Superior temporal gyrus (tissue), 1 donor: ENCODE results near the gene TMEM245.

ENCODE experiments used
- DNase-seq: peaks from one replicate; pipeline ENCODE4 v3.0.0-alpha.2; 2016; ENCODE audit errors: extremely low spot score

Gene TMEM245

DNA sequence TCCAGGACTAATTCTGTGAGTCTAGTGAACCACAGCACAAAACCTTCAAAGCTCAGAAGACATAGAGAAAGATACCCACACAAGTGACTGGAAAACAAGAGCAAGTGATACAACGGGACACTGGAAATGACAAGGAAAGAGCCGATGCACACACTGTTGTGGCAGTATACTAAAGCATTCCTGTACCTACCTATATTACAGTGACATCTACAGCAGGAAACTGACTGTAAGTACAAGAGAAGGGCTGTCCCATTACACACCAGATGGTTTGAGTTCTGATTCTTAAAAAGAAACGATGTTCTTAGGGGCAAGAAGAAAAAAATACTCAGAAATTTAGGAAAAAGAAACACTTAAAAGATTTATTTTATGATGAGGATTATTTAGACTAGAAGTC is 18.5 kb downstream of the TMEM245 start:
- DNase-seq, result no peak

DNA sequence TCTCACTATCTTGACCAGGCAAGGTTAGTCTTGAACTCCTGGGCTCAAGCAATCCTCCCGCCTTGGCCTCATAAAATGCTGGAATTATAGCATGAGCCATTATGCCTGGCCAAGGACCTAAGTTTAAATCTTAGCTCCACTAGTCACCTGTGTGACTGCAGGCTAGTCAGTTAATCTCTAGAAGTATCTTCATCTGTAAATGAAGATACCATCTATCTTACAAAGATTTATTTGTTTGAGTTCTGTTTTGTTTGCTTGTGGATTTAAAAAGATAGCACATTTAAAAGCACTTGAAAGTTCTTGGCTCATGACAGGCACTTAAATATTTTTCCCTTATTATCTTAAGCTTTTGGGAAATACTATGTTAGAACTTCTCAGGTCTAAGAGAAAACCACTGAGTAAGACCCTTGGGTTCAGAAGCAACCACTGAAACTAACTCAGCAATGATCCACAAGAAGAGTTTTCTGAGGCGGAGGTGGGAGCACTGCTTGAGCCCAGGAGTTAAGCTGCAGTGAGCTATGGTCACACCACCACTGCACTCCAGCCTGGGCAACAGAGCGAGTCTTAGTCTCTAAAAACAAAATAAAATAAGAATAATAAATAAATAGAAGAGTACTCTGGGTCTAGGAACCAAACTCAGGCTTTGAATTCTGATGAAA is 19.1 kb downstream of the TMEM245 start:
- DNase-seq, result no peak

DNA sequence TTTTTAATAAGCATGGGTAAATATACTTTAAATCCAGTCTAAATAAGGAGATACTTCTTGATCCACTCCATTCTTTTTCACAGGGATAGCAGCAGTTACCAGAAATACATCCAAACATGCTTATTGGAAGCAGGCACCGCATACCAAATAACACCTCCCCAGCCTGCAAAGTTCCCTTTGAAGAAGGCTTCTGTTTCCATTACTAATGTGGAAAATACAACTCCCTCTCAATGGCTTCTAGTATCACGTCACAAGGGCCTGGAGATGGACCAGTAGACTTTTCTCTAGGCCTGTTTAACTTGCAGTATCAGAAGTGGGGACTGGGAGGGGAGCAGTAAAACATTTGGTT is 20.8 kb downstream of the TMEM245 start:
- DNase-seq, result peak; percentile 63

DNA sequence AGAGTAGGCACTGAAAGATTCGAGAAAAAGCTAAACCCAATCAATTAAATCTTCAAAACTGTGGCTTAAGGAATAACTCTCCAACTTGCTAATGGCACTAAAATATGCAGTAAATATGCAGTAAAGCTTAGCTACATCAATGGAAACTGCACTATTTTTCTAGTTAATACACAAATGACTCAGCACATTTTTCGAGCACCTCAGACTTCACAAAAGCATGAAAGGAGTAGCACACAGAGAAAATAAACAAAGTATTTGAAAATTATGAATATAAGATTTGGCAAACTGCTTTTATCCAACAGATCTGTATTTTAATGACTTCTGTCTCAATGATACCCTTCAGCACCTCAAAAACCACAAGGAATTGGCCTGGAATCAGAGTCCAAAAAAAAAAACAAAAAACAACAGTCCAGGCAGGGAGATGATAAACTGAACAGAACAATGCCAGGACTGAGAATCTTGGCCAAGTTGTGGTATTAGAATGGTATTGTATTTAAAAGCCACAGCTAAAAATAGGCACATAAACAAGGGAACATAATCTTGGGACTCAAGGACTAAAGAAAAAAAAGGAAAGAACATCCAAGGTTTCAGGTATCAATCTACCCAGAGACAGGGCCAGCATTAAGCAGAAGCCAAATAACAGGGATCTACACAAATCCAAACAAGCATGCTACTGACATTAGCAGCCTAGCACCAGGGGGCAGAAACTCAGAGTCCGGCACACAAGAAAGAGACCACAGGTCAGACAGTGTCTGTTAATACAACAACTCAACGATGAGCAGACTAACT is 21.4 kb downstream of the TMEM245 start:
- DNase-seq, result peak; percentile 70

DNA sequence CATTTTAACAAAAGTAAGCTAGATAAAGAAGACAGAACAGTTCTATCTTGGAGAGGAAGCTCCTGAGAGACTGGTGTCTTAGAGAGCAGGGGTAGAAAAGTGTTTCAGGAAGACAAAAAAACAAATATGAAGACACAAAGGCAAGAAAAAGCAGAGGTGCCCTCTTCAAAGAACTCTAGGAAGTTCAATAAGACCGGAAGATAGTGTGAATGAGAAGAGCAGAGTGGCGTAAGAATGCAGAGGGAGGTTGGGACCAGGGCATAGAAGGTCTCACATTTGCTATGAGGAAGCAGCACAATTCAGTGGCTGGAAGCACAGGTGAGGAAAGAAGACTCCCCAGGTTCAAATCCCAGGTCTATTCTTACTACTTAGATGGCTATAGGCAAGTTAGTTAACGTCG is 22.6 kb downstream of the TMEM245 start:
- no peak for DNase-seq

DNA sequence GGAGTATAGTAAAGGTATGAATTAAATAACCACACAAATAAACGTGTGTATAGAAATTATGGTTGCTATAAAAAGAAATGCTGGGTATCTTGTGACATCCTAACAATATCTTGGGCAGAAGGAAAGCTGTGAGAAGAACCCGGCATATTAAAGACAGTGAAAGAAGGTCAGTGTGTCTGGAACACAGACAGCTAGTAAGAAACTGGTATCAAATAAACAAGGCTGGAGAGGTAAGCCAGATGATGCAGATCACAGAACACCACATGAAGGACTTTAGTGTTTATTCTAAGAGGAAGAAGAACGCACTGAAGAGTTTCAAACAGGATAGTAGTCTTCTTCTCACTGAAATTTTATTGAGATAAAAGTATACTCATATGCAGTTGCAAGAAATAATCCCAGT is 24.4 kb downstream of the TMEM245 start:
- no peak for DNase-seq

GRCh38 chr9:109094268-109094667 is 25.5 kb downstream of the TMEM245 start:
- no peak for DNase-seq

- no peak for DNase-seq
These were observed 27.2 kb downstream of the TMEM245 start for GRCh38 chr9:109092587-109092986.

DNA sequence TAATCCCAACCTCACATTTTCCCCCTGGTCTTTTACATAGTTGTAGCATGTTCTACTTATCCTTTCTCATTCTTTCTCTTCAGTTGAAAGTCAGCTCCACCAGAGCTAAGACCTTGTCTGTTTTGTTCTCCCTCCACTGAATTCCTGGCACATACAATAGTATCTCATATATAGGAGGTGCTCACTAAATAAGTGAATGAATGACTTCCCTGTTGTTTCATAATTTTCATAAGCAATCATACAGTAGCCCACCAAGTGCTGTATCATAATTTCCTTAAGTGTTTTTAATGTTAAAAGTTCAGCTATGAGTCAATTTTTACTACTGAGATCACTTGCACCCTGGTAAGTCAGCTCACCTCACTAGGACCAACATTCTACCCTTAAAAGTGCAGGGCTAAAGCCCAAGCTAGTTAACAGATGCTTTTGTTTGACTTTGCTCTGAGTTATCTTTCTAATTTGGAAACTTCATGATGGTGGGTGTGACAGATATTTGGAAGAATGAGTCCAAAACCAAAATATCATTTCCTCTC is 27.6 kb downstream of the TMEM245 start:
- DNase-seq, result no peak

DNA sequence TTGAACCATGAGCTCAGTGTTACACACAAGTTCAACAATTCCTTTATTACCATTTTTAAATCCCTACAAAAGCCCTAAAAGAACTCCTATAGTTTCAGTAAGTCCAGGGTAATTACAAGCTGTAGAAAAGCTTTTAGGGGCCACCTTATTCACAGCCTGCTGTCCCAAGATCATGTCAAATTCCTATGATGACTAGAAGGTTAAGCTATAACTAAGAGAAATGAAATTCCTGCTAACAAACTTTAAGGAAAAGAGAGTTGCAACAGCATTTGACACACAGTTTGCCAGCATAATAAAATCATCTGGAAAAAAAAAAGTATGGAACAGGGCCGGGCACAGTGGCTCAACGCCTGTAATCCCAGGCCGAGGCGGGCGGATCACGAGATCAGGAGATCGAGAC is 31.5 kb downstream of the TMEM245 start:
- no peak for DNase-seq

- DNase-seq, result no peak
These were observed 32.0 kb downstream of the TMEM245 start for GRCh38 chr9:109087795-109088194.

DNA sequence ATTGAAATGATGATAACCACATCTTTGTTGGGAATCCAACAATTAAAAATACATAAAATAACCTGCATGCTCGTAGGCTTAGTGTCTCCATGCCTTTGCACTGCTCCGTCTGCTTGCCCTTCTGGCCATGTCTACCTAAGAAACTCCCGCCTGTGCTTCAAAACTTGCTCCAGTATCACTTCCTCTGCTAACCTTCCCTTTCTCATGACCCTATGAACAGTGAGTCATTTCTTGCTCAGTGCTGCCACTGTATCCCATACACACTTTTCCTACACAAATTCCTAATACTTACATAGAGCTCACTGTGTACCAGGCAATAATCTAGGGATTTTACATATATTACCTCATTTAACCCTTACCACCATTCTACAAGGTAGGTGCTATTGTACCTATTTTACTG is 33.5 kb downstream of the TMEM245 start:
- DNase-seq, result no peak

GRCh38 chr9:109085510-109085909 is 34.2 kb downstream of the TMEM245 start:
- no peak for DNase-seq

GRCh38 chr9:109083813-109084405 is 35.8 kb downstream of the TMEM245 start:
- no peak for DNase-seq

GRCh38 chr9:109083141-109083540 is 36.6 kb downstream of the TMEM245 start:
- DNase-seq, result no peak

GRCh38 chr9:109082091-109082620 is 37.6 kb downstream of the TMEM245 start:
- no peak for DNase-seq

GRCh38 chr9:109074236-109074889 is 45.4 kb downstream of the TMEM245 start:
- no peak for DNase-seq

GRCh38 chr9:109072821-109073435 is 46.8 kb downstream of the TMEM245 start:
- no peak for DNase-seq

DNA sequence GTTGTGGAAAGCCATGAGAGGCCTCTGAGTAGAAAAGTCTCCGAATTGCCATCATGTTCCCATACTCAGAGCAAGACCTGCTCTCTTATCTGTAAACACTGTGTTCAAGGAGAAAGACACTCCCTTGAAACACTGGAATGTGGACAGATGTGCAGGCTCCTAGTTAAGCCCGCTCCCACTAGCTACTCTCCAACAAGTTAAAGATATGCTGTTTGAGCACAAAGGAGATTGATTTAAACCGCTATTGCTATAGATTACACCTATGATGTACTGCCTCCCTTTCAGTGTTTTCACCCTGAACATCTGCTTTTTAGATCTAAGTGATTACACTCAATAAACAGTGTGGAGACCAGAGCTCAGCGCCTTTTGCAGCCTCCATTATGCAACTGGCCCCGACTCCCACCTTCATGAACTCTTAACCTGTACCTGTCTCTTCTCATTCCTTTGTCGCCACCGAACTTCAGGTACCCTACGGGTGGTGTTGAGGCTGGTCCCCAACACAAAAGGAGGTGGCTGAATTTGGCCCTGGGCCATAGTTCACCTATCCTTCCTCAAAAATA is 47.5 kb downstream of the TMEM245 start:
- no peak for DNase-seq

DNA sequence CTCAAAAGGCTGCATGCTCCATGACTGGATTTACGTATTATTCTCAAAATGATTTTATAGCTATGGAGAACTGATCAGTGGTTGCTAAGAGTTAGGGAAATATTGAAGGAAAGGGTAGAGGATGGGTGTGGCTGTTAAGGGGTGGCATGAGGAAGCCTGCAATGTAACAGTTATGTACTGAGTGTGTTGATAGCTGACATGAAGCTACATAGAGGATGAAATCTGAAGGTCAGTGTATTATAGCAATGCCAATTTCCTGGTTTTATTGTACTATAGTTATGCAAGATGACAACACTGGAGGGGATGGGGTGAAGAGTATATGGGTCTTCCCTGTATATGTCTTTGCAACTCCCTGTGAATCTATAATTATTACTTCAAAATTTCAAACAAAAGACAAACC is 51.0 kb downstream of the TMEM245 start:
- DNase-seq, result no peak

DNA sequence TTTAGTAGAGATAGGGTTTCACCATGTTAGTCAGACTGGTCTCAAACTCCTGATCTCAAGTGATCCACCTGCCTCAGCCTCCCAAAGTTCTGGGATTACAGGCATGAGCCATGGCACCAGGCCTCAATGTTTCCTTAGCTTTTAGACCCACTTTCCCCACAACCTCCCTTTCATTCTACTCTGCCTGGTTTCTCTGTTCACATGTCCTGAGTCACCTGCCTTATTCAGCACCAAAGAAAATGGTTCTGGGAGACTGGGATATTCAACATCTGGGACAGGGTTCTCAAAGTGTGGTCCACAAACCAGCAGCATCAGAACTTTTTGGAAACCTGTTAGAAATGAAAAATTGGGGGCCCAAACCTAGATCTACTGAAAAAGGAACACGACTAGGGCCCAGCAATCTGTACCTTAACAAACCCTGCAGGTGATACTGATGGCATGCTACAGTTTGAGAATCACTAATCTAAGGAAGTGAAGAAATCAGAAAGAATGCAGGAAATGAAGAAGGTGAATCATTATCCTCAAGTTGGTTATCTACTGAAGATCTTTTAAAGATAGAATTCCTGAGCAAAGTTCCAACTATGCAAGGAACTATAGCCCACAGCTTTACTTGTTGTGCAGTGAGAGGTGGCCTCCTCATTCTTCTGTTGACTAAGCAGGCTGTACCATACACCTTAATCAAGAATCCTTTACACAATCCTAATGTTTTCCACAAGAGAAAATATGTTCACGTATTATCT is 54.6 kb downstream of the TMEM245 start:
- no peak for DNase-seq
